SU-DHL-6 (cell line): ENCODE data around the gene CCDC32.

ENCODE experiments used
- H2AFZ ChIP-seq: fragments of 200-600 bp; sonication (generic); 2 replicates; pipeline ENCODE4 v1.6.1; 2014; ENCODE audit warnings: low read depth, mild to moderate bottlenecking, moderate library complexity, mixed read lengths, antibody characterized with exemption, low read length; ENCODE audit not compliant: severe bottlenecking
- H3F3A ChIP-seq: fragments of 200-600 bp; shearing (Covaris generic); 2 replicates; pipeline ENCODE4 v1.6.0; 2016; ENCODE audit warnings: antibody characterized with exemption, mild to moderate bottlenecking; ENCODE audit not compliant: insufficient read depth
- H3K27ac ChIP-seq: fragments of 200-600 bp; sonication (generic); 2 replicates; pipeline ENCODE4 v1.5.1; 2016; ENCODE audit warnings: low read depth, mild to moderate bottlenecking, low read length, moderate library complexity, mixed read lengths
- H3K27me3 ChIP-seq: fragments of 200-600 bp; sonication (generic), shearing (Covaris generic); 2 replicates; pipeline ENCODE4 v1.6.0; 2014; ENCODE audit warnings: mild to moderate bottlenecking, low read length
- H3K36me3 ChIP-seq: fragments of 200-600 bp; sonication (generic); 2 replicates; pipeline ENCODE4 v1.6.1; 2014; ENCODE audit warnings: mild to moderate bottlenecking, low read length, mixed read lengths
- H3K4me2 ChIP-seq: fragments of 300-600, 200-600 bp; shearing (Covaris generic), sonication (generic); 2 replicates; pipeline ENCODE4 v1.6.0; 2014; ENCODE audit warnings: low read length, low read depth, mild to moderate bottlenecking; ENCODE audit not compliant: poor library complexity, severe bottlenecking
- H3K4me3 ChIP-seq: fragments of 200-600 bp; sonication (generic); 2 replicates; pipeline ENCODE4 v1.5.1; 2014; ENCODE audit warnings: antibody characterized with exemption, low read length, mild to moderate bottlenecking, mixed read lengths; ENCODE audit not compliant: insufficient read depth, poor library complexity, severe bottlenecking
- H3K79me2 ChIP-seq: fragments of 200-600 bp; sonication (generic); 2 replicates; pipeline ENCODE4 v1.6.1; 2014; ENCODE audit warnings: mild to moderate bottlenecking, low read length, moderate library complexity; ENCODE audit not compliant: insufficient read depth
- H3K9ac ChIP-seq: fragments of 200-600 bp; sonication (generic); 2 replicates; pipeline ENCODE4 v1.7.0; 2014; ENCODE audit warnings: mild to moderate bottlenecking, low read length
- H3K9me2 ChIP-seq: fragments of 200-600 bp; sonication (generic); replicated peaks from 2 replicates; pipeline ENCODE4 v1.6.1; 2014; ENCODE audit warnings: low read length; ENCODE audit not compliant: insufficient read depth
- H3K9me3 ChIP-seq: fragments of 200-600 bp; sonication (generic); 2 replicates; pipeline ENCODE4 v1.6.1; 2014; ENCODE audit warnings: low read length, mixed read lengths; ENCODE audit not compliant: insufficient read depth
- H4K20me1 ChIP-seq: fragments of 200-600 bp; sonication (generic); 2 replicates; pipeline ENCODE4 v1.6.1; 2014; ENCODE audit warnings: low read depth, mild to moderate bottlenecking, antibody characterized with exemption, low read length, moderate library complexity, mixed read lengths
- EZH2phosphoT487 ChIP-seq: fragments of 200-600 bp; sonication (generic), shearing (Covaris generic); conservative IDR thresholded peaks from 2 replicates; pipeline ENCODE4 v1.6.1; 2018; ENCODE audit warnings: mild to moderate bottlenecking, antibody characterized with exemption, low read length, moderate library complexity, mixed read lengths
- TF ChIP-seq, protein P1 (sequence below): fragments of 200-600 bp; sonication (generic); IDR thresholded peaks from one replicate; pipeline ENCODE4 v1.5.1; 2017; ENCODE audit warnings: antibody characterized with exemption, mild to moderate bottlenecking, low read length, moderate library complexity; ENCODE audit not compliant: insufficient read depth, poor library complexity, severe bottlenecking

The CCDC32 gene

DNA sequence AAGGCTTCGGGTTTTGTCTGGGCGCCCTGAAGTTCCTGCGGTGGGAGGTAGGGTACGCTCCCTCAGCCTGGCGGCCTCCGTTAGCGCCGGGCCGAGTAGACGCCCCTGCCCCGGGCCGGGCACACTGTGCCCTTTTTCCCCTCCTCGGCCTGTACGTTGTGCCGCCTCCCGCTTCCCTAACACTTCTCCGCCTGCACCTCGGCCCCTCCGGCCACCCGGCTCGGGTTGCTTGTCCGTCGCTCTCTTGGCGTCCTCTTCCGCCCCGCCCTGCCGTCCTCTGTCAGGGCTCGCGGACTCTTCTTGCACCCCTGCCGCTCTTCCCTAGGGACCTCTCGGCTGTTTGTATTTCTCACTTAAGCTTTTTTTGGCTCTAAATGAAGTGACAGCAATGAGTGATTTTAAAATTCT is 29.6 kb upstream of the CCDC32 start:
- Histone ChIP-seq H4K20me1 (no peaks in the 10 kb centered on the region), H3K4me2 (peak overlapping the region; percentile 100), H3K36me3 (no peaks in the 10 kb centered on the region), H3F3A (peaks cover 38% of the 10 kb centered on the region), H3K9me2 (no peaks in the 10 kb centered on the region), H2AFZ (peak overlapping the region; percentile 85), H3K4me3 (peak overlapping the region; percentile 97), H3K9me3 (no peaks in the 10 kb centered on the region), H3K79me2 (peaks cover 53% of the 10 kb centered on the region), H3K27ac (peak overlapping the region; percentile 95), H3K9ac (peak overlapping the region; percentile 88), H3K27me3 (no peaks in the 10 kb centered on the region)
- no peak for TF ChIP-seq EZH2phosphoT487
- TF ChIP-seq, protein P1, sequence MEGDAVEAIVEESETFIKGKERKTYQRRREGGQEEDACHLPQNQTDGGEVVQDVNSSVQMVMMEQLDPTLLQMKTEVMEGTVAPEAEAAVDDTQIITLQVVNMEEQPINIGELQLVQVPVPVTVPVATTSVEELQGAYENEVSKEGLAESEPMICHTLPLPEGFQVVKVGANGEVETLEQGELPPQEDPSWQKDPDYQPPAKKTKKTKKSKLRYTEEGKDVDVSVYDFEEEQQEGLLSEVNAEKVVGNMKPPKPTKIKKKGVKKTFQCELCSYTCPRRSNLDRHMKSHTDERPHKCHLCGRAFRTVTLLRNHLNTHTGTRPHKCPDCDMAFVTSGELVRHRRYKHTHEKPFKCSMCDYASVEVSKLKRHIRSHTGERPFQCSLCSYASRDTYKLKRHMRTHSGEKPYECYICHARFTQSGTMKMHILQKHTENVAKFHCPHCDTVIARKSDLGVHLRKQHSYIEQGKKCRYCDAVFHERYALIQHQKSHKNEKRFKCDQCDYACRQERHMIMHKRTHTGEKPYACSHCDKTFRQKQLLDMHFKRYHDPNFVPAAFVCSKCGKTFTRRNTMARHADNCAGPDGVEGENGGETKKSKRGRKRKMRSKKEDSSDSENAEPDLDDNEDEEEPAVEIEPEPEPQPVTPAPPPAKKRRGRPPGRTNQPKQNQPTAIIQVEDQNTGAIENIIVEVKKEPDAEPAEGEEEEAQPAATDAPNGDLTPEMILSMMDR, result no peak

DNA sequence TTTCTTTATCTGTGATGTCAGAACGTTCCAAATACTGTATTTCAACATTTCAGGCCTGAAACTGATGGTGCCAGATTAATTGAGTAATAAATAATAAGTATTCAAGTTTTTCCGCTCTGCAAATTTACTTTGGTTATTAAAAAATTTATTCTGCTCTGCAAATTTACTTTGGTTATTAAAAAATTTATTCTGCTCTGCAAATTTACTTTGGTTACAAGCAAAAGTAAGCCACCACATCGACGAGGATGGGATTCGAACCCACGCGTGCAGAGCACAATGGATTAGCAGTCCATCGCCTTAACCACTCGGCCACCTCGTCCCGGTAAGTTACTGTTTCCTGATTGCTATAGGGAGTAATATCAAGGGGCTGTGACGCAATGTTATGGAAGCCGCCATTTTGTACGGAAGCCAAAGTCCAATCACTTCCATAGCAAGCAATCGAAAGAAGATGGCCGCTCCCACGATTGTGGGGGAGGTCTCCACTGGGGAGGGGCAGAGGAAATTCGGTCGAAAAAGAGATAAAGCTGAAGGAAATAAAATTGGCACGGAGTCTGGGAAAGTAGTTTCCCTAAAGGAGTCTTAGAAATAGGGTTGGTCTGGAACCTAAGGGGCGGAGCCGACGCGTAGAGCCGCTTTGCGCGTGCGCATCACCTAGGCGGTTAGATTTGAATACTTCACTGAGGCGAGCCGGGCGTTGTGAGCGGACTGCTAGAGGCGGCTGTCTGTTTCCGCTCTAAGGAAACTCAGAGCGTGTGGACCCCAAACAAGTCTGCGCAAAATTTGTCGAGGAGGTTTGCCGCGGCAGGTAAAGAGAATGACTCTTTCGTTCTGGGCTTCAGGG is 29.0 kb upstream of the CCDC32 start, which contains the start of gene KNL1:
TSS of gene KNL1 (plus strand) at position 662 of the 841 bp plus-strand sequence. CDS start 8,683 bp downstream, outside the sequence.
- no peaks in the 10 kb centered on the region for H3K27me3 ChIP-seq
- H4K20me1 ChIP-seq, result no peaks in the 10 kb centered on the region
- peak within 1 kb of the TSS; percentile 95 for H3K27ac ChIP-seq
- peak within 1 kb of the TSS; percentile 88 for H3K9ac ChIP-seq
- H3K79me2 ChIP-seq, result peaks cover 46% of the 10 kb centered on the region
- peaks cover 38% of the 10 kb centered on the region for H3F3A ChIP-seq
- no peak for TF ChIP-seq EZH2phosphoT487
- TF ChIP-seq, protein P1, result no peak
- H3K9me3 ChIP-seq, result no peaks in the 10 kb centered on the region
- peak within 1 kb of the TSS; percentile 85 for H2AFZ ChIP-seq
- no peaks in the 10 kb centered on the region for H3K9me2 ChIP-seq
- no peaks in the 10 kb centered on the region for H3K36me3 ChIP-seq
- peak within 1 kb of the TSS; percentile 100 for H3K4me2 ChIP-seq
- peak within 1 kb of the TSS; percentile 97 for H3K4me3 ChIP-seq

DNA sequence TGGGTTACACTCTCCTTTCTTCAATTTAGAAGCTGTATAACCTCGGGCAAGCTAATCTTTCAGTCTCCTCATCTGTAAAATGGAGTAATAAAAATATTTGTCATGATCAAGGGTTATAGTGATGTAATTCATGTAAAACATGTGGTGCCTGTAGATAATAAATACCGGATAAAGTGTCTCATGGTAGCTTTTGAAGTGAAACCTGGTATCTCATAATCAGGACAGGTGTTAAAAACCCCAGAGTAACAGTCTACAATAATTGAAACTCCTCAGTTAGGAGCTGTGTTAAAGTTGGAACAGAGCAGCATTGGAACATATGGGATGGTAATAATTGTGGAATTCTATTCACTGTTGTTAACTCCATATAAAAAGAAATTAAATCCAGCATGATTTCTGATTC is 28.3 kb upstream of the CCDC32 start:
- H3K27ac ChIP-seq, result peak overlapping the region; percentile 95; the same call in 1 of the 2 replicates
- peak overlapping the region; percentile 97 for H3K4me3 ChIP-seq

DNA sequence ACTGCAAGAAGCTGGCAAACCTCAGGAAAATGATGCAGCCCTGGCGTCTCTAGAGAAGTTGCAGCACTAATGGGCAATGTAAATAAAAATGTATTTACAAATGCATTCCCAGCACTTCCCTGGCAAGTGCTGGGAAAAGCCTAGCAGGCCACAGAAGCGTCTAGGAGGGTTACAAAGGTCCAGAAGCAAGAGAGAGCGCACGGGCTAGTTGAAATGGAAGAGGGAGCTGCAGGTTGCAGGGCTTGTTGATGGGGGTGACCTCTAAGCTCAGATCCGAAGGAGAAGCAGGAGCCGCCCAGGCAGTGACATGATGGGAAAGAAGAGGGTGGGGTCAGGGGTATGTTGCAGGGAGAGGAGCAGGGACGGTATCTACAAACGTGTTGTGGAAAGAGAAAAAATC is 26.5 kb upstream of the CCDC32 start:
- Histone ChIP-seq H3K9me2 (no peaks in the 10 kb centered on the region), H3K36me3 (no peaks in the 10 kb centered on the region), H3K4me3 (no peak overlapping the region), H3K27ac (no peak overlapping the region), H4K20me1 (no peaks in the 10 kb centered on the region), H3K9me3 (no peaks in the 10 kb centered on the region), H2AFZ (no peak overlapping the region), H3K4me2 (peak overlapping the region; percentile 52), H3K27me3 (no peaks in the 10 kb centered on the region), H3K79me2 (peaks cover 22% of the 10 kb centered on the region), H3K9ac (peak overlapping the region; percentile 23; the same call in 1 of the 2 replicates), H3F3A (peaks cover 38% of the 10 kb centered on the region)
- TF ChIP-seq, protein P1, result no peak
- no peak for TF ChIP-seq EZH2phosphoT487

More for the DNA sequence above, 28.3 kb upstream of the CCDC32 start:
- peaks cover 38% of the 10 kb centered on the region for H3F3A ChIP-seq
- no peaks in the 10 kb centered on the region for H3K36me3 ChIP-seq
- no peaks in the 10 kb centered on the region for H3K27me3 ChIP-seq
- no peaks in the 10 kb centered on the region for H3K9me2 ChIP-seq
- H3K4me2 ChIP-seq, result peak overlapping the region; percentile 100
- no peaks in the 10 kb centered on the region for H3K9me3 ChIP-seq
- no peaks in the 10 kb centered on the region for H4K20me1 ChIP-seq
- TF ChIP-seq EZH2phosphoT487, result no peak
- H2AFZ ChIP-seq, result peak overlapping the region; percentile 85
- H3K9ac ChIP-seq, result peak overlapping the region; percentile 88
- H3K79me2 ChIP-seq, result peaks cover 40% of the 10 kb centered on the region
